H9 (cell line): ENCODE results near the gene CXCL14. TPM values are rescaled to one million over a fixed set of nuclear protein-coding genes. Genes with fewer than 3 reads are reported as not detected.

Source experiments
- DNase-seq: peaks from one replicate; pipeline ENCODE4 v3.0.0-alpha.2; 2017
- H2AFZ ChIP-seq: one replicate; pipeline ENCODE4 v1.6.1; 2013; ENCODE audit warnings: mild to moderate bottlenecking, low read length, control low read depth, moderate library complexity
- H2AK5ac ChIP-seq: 2 replicates; pipeline ENCODE4 v1.6.1; 2013; ENCODE audit warnings: low read length, control low read depth, mixed read lengths; ENCODE audit not compliant: insufficient read length
- H2BK120ac ChIP-seq: one replicate; pipeline ENCODE4 v1.6.1; 2013; ENCODE audit warnings: low read depth, mild to moderate bottlenecking, low read length, control low read depth, inconsistent platforms; ENCODE audit not compliant: poor library complexity, severe bottlenecking
- H2BK12ac ChIP-seq: 2 replicates; pipeline ENCODE4 v1.6.1; 2013; ENCODE audit warnings: low read length, control low read depth, mixed read lengths, low read depth; ENCODE audit not compliant: insufficient read length
- H2BK15ac ChIP-seq: 2 replicates; pipeline ENCODE4 v1.6.1; 2013; ENCODE audit warnings: low read depth, low read length, control low read depth
- H2BK20ac ChIP-seq: one replicate; pipeline ENCODE4 v1.6.1; 2013; ENCODE audit warnings: low read depth, mild to moderate bottlenecking, low read length, control low read depth, inconsistent platforms; ENCODE audit not compliant: poor library complexity, severe bottlenecking
- H2BK5ac ChIP-seq: 2 replicates; pipeline ENCODE4 v1.6.1; 2013; ENCODE audit warnings: low read length, control low read depth, mixed read lengths; ENCODE audit not compliant: insufficient read length
- H3K14ac ChIP-seq: 2 replicates; pipeline ENCODE4 v1.6.1; 2013; ENCODE audit warnings: low read length, control low read depth; ENCODE audit not compliant: insufficient read depth
- H3K18ac ChIP-seq: 2 replicates; pipeline ENCODE4 v1.6.1; 2013; ENCODE audit warnings: low read depth, mild to moderate bottlenecking, mixed read lengths, low read length, control low read depth; ENCODE audit not compliant: insufficient read length
- H3K23ac ChIP-seq: 2 replicates; pipeline ENCODE4 v1.6.1; 2013; ENCODE audit warnings: low read length, control low read depth, mixed read lengths, low read depth; ENCODE audit not compliant: insufficient read length
- H3K23me2 ChIP-seq: 2 replicates; pipeline ENCODE4 v1.6.1; 2013; ENCODE audit warnings: low read depth, mild to moderate bottlenecking, mixed read lengths, low read length, control low read depth; ENCODE audit not compliant: insufficient read length, poor library complexity, severe bottlenecking
- H3K27ac ChIP-seq: 2 replicates; pipeline ENCODE4 v1.5.1; 2013; ENCODE audit warnings: low read length, control low read depth, mixed read lengths, low read depth; ENCODE audit not compliant: insufficient read length
- H3K27me3 ChIP-seq: 2 replicates; pipeline ENCODE4 v1.6.1; 2013; ENCODE audit warnings: low read length, control low read depth, inconsistent platforms; ENCODE audit not compliant: insufficient read depth
- H3K4ac ChIP-seq: 2 replicates; pipeline ENCODE4 v1.6.1; 2013; ENCODE audit warnings: low read depth, mild to moderate bottlenecking, control low read depth, inconsistent platforms, low read length, moderate library complexity
- H3K4me1 ChIP-seq: 2 replicates; pipeline ENCODE4 v1.6.1; 2013; ENCODE audit warnings: low read length, control low read depth, inconsistent platforms; ENCODE audit not compliant: insufficient read depth
- H3K4me2 ChIP-seq: 2 replicates; pipeline ENCODE4 v1.6.1; 2013; ENCODE audit warnings: low read length, control low read depth, mixed read lengths; ENCODE audit not compliant: insufficient read length, insufficient read depth
- H3K56ac ChIP-seq: 2 replicates; pipeline ENCODE4 v1.6.1; 2013; ENCODE audit warnings: low read depth, mild to moderate bottlenecking, mixed read lengths, low read length, control low read depth; ENCODE audit not compliant: insufficient read length
- H3K79me1 ChIP-seq: 2 replicates; pipeline ENCODE4 v1.6.1; 2013; ENCODE audit warnings: low read depth, mild to moderate bottlenecking, moderate library complexity, low read length, control low read depth, inconsistent platforms; ENCODE audit not compliant: insufficient read depth, poor library complexity, severe bottlenecking
- H3K79me2 ChIP-seq: 2 replicates; pipeline ENCODE4 v1.6.1; 2013; ENCODE audit warnings: low read length, control low read depth, inconsistent platforms; ENCODE audit not compliant: insufficient read depth
- H3K9ac ChIP-seq: 2 replicates; pipeline ENCODE4 v1.6.1; 2013; ENCODE audit warnings: low read length, control low read depth, mixed read lengths; ENCODE audit not compliant: insufficient read length; ENCODE audit errors: extremely low read depth
- H3K9me3 ChIP-seq: one replicate; pipeline ENCODE4 v1.6.1; 2013; ENCODE audit warnings: low read depth, low read length, inconsistent platforms; ENCODE audit not compliant: control insufficient read depth
- H3T11ph ChIP-seq: one replicate; pipeline ENCODE4 v1.6.1; 2013; ENCODE audit warnings: mild to moderate bottlenecking, low read length, control low read depth, inconsistent platforms
- H4K20me1 ChIP-seq: one replicate; pipeline ENCODE4 v1.6.1; 2013; ENCODE audit not compliant: control insufficient read depth, insufficient read length, insufficient read depth
- H4K5ac ChIP-seq: 2 replicates; pipeline ENCODE4 v1.6.1; 2013; ENCODE audit warnings: low read depth, mild to moderate bottlenecking, mixed read lengths, low read length, control low read depth; ENCODE audit not compliant: insufficient read length
- H4K8ac ChIP-seq: replicated peaks from 2 replicates; pipeline ENCODE4 v1.6.1; 2013; ENCODE audit warnings: low read length, control low read depth, mixed read lengths, low read depth; ENCODE audit not compliant: insufficient read length
- H4K91ac ChIP-seq: 2 replicates; pipeline ENCODE4 v1.6.1; 2013; ENCODE audit warnings: low read depth, mild to moderate bottlenecking, moderate library complexity, mixed read lengths, low read length, control low read depth; ENCODE audit not compliant: insufficient read length
- H3K27ac Mint-ChIP-seq, 3 experiments: 2 replicates in 2 of 3; 3 replicates in 1 of 3; pipeline ENCODE4 v1.8.0; 2020 to 2021; ENCODE audit warnings: mixed read lengths in 3 of 3, mild to moderate bottlenecking in 1 of 3, moderate library complexity in 1 of 3
- H3K27me3 Mint-ChIP-seq: 2 replicates; pipeline ENCODE4 v1.8.0; 2021; ENCODE audit warnings: low read depth, mild to moderate bottlenecking, moderate library complexity, mixed read lengths
- H3K36me3 Mint-ChIP-seq, 3 experiments: 2 replicates in 2 of 3; 3 replicates in 1 of 3; pipeline ENCODE4 v1.8.0; 2020 to 2021; ENCODE audit warnings: low read depth in 3 of 3, mixed read lengths in 3 of 3; ENCODE audit not compliant: insufficient read depth in 1 of 3
- H3K4me1 Mint-ChIP-seq, 2 experiments: 2 replicates each; pipeline ENCODE4 v1.8.0; 2020; ENCODE audit warnings: mixed read lengths in 2 of 2
- H3K4me3 Mint-ChIP-seq, 2 experiments: 2 replicates in 1 of 2; 3 replicates in 1 of 2; pipeline ENCODE4 v1.8.0; 2020 to 2021; ENCODE audit warnings: mild to moderate bottlenecking in 2 of 2, mixed read lengths in 2 of 2, moderate library complexity in 1 of 2
- H3K9me3 Mint-ChIP-seq, 2 experiments: 2 replicates in 1 of 2; 3 replicates in 1 of 2; pipeline ENCODE4 v1.8.0; 2020; ENCODE audit warnings: mild to moderate bottlenecking in 2 of 2, mixed read lengths in 2 of 2, moderate library complexity in 1 of 2
- CTCF ChIP-seq: fragments of 200-600 bp; sonication (generic); conservative IDR thresholded peaks from 3 replicates; pipeline ENCODE4 v1.8.0; 2021; ENCODE audit warnings: antibody characterized with exemption, mild to moderate bottlenecking
- WGBS: extraction: QIAGEN DNeasy Blood & Tissue Kit; methylation state at CpG from one replicate; pipeline ENCODE4 v1.1.7; 2013; ENCODE audit warnings: missing lambda C conversion rate, low lambda C conversion rate, mixed read lengths; ENCODE audit not compliant: insufficient read length; ENCODE audit errors: extremely low coverage; 5-methylcytosine and 5-hydroxymethylcytosine counted together
- total RNA-seq: library from RNA; stranded (reverse); gene quantifications from 2 replicates; pipeline ENCODE4 v1.2.1, GENCODE V29; 2021

Gene CXCL14
- total RNA-seq, 1 experiment from 2014 or later: 1.1 TPM

- Histone ChIP-seq H4K8ac (no peak overlapping the region), H4K5ac (no peak overlapping the region), H3K18ac (no peak overlapping the region), H2BK12ac (no peak overlapping the region), H2BK120ac (no peak overlapping the region), H3K4me2 (no peak overlapping the region), H2AFZ (no peak overlapping the region), H3T11ph (no peak overlapping the region), H3K14ac (no peak overlapping the region), H2AK5ac (no peak overlapping the region), H3K79me1 (no peaks in the 10 kb centered on the region), H3K27me3 (no peaks in the 10 kb centered on the region), H2BK20ac (no peak overlapping the region), H3K9ac (no peak overlapping the region), H4K20me1 (no peaks in the 10 kb centered on the region), H4K91ac (no peak overlapping the region), H3K23ac (no peak overlapping the region), H2BK5ac (no peak overlapping the region), H3K4me1 (no peaks in the 10 kb centered on the region), H3K4ac (no peak overlapping the region), H3K23me2 (no peaks in the 10 kb centered on the region), H2BK15ac (no peak overlapping the region), H3K56ac (no peak overlapping the region), H3K79me2 (no peaks in the 10 kb centered on the region), H3K27ac (no peak overlapping the region), H3K9me3 (no peaks in the 10 kb centered on the region)
- DNase-seq: no peak
- no peak for TF ChIP-seq CTCF
- Mint-ChIP-seq H3K4me1 (peaks cover 0 to 2% of the 10 kb centered on the region in 2 experiments; a peak in 1 of 4 replicates), H3K4me3 (no peak overlapping the region), H3K36me3 (no peaks in the 10 kb centered on the region), H3K27me3 (peaks cover 21% of the 10 kb centered on the region), H3K27ac (no peak overlapping the region), H3K9me3 (no peaks in the 10 kb centered on the region)
- WGBS: no CpG with 5 or more reads among the region's 2 CpGs
These were observed 15.7 kb upstream of the CXCL14 start for GRCh38 chr5:135594416-135594960.
